HepG2 (cell line): ENCODE results near the gene CDC27. TPM values are rescaled to one million over a fixed set of nuclear protein-coding genes. Genes with fewer than 3 reads are reported as not detected.

Source experiments
- BRCA1 ChIP-seq: sonication (generic); formaldehyde crosslinking; IDR thresholded peaks from 2 replicates; pipeline ENCODE4 v1.4.0; 2020; ENCODE audit warnings: missing genetic modification reagents
- KAT2B ChIP-seq: fragments of 150-350 bp; IDR thresholded peaks from 2 replicates; pipeline ENCODE4 v1.6.1; 2014; ENCODE audit warnings: low read depth, low read length, borderline replicate concordance
- MAFG ChIP-seq: sonication (generic); formaldehyde crosslinking; IDR thresholded peaks from 2 replicates; pipeline ENCODE4 v1.5.1; 2020; ENCODE audit warnings: mild to moderate bottlenecking, missing genetic modification reagents
- NFYB ChIP-seq: sonication (generic); formaldehyde crosslinking; IDR thresholded peaks from 2 replicates; pipeline ENCODE4 v1.4.0; 2020; ENCODE audit warnings: missing genetic modification reagents
- SP1 ChIP-seq, 2 experiments: fragments of 450-650 bp in 1 of 2; sonication (generic) in 1 of 2; formaldehyde crosslinking in 1 of 2; IDR thresholded peaks; 2 replicates each; pipeline versions ENCODE4 v1.4.0 to v1.6.1; 2016 to 2020; ENCODE audit warnings: missing genetic modification reagents in 1 of 2
- SRSF4 ChIP-seq: fragments of 200-400 bp; formaldehyde crosslinking; IDR thresholded peaks from one replicate; pipeline ENCODE4 v1.6.1; 2018; ENCODE audit warnings: mild to moderate bottlenecking, low read depth, low read length, moderate library complexity; ENCODE audit not compliant: poor library complexity, severe bottlenecking
- ZBTB20 ChIP-seq: sonication (generic); formaldehyde crosslinking; IDR thresholded peaks from 2 replicates; pipeline ENCODE4 v1.8.1; 2023; ENCODE audit warnings: missing genetic modification reagents, low read depth, mild to moderate bottlenecking, borderline replicate concordance
- ZBTB42 ChIP-seq: sonication (generic); formaldehyde crosslinking; IDR thresholded peaks from 2 replicates; pipeline ENCODE4 v1.5.0; 2020; ENCODE audit warnings: mild to moderate bottlenecking, missing genetic modification reagents
- ZC3H13 ChIP-seq: sonication (generic); formaldehyde crosslinking; IDR thresholded peaks from 2 replicates; pipeline ENCODE4 v1.8.1; 2023; ENCODE audit warnings: mild to moderate bottlenecking, missing genetic modification reagents, moderate library complexity
- ZSCAN30 ChIP-seq: sonication (generic); formaldehyde crosslinking; IDR thresholded peaks from 2 replicates; pipeline ENCODE4 v1.5.0; 2020; ENCODE audit warnings: mild to moderate bottlenecking, missing genetic modification reagents
- polyA plus RNA-seq, 8 experiments: library from polyadenylated mRNA; depleted of rRNA in 3 of 8; stranded (reverse) in 7 of 8; unstranded in 1 of 8; fragments of >200 nt; fragmentation: Illumina TruSeq in 4 of 8; extraction: Trizol in 4 of 8; gene quantifications; 2 replicates each; pipeline versions ENCODE4 v1.2.1 to v1.2.3, GENCODE V29; 2011 to 2016; ENCODE audit warnings: low read depth in 4 of 8, missing spikeins in 1 of 8, mixed read lengths in 1 of 8; ENCODE audit not compliant: insufficient read depth in 1 of 8
- total RNA-seq, 5 experiments: library from RNA; depleted of rRNA; stranded (reverse); fragments of >200 nt; fragmentation: Illumina TruSeq; extraction: Trizol; gene quantifications; 2 replicates each; pipeline ENCODE4 v1.2.3, GENCODE V29; 2016; ENCODE audit warnings: low read depth in 1 of 5
- TF ChIP-seq, protein P1 (sequence below): sonication (generic); formaldehyde crosslinking; IDR thresholded peaks from 2 replicates; pipeline ENCODE4 v1.5.0; 2020; ENCODE audit warnings: mild to moderate bottlenecking, missing genetic modification reagents, borderline replicate concordance
- TF ChIP-seq, protein P2 (sequence below): sonication (generic); formaldehyde crosslinking; conservative IDR thresholded peaks from 2 replicates; pipeline ENCODE4 v1.8.1; 2023; ENCODE audit warnings: missing genetic modification reagents
- TF ChIP-seq, protein P3 (sequence below): sonication (generic); formaldehyde crosslinking; IDR thresholded peaks from 2 replicates; pipeline ENCODE4 v1.4.0; 2020; ENCODE audit warnings: missing genetic modification reagents
- TF ChIP-seq, protein P4 (sequence below): sonication (generic); formaldehyde crosslinking; IDR thresholded peaks from 2 replicates; pipeline ENCODE4 v1.4.0; 2020; ENCODE audit warnings: missing genetic modification reagents
- TF ChIP-seq, protein P5 (sequence below): sonication (generic); formaldehyde crosslinking; IDR thresholded peaks from 2 replicates; pipeline ENCODE4 v1.4.0; 2020; ENCODE audit warnings: mild to moderate bottlenecking, missing genetic modification reagents

The CDC27 gene
- total and polyA plus RNA-seq, 2 of the 13 experiments (the other 11 are each of a cell fraction or from before 2014, with no cell fraction given): 80.7 to 102 TPM

DNA sequence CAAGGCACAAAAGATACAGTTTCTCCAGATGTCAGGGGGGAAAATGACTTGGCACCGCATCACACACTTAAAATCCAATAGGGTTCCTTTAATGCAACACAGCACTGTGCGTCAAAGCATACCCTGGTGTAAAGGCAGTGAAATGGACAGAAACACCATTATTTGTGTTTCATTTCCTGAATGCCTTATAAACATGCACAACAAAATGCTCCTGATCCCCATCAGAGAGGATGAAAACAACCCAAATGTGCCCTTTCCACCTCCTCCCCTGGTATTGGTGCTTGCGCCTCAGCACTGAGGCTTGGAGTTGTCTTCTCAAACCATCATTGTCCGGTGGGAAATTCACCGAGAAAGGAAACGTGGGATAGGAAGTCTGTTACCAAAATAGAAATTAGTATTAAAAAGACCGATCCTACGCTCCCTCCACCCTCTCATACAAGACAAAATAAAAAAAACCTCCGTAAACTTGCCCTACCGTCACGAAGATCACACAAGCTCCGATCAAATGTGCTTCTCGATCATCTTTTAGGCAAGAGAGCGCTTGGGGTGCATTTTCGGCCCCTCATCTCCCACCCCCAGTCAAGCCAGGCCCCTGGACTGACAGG lies 722 bp downstream of the CDC27 start (continued):
- TF ChIP-seq, protein P1, sequence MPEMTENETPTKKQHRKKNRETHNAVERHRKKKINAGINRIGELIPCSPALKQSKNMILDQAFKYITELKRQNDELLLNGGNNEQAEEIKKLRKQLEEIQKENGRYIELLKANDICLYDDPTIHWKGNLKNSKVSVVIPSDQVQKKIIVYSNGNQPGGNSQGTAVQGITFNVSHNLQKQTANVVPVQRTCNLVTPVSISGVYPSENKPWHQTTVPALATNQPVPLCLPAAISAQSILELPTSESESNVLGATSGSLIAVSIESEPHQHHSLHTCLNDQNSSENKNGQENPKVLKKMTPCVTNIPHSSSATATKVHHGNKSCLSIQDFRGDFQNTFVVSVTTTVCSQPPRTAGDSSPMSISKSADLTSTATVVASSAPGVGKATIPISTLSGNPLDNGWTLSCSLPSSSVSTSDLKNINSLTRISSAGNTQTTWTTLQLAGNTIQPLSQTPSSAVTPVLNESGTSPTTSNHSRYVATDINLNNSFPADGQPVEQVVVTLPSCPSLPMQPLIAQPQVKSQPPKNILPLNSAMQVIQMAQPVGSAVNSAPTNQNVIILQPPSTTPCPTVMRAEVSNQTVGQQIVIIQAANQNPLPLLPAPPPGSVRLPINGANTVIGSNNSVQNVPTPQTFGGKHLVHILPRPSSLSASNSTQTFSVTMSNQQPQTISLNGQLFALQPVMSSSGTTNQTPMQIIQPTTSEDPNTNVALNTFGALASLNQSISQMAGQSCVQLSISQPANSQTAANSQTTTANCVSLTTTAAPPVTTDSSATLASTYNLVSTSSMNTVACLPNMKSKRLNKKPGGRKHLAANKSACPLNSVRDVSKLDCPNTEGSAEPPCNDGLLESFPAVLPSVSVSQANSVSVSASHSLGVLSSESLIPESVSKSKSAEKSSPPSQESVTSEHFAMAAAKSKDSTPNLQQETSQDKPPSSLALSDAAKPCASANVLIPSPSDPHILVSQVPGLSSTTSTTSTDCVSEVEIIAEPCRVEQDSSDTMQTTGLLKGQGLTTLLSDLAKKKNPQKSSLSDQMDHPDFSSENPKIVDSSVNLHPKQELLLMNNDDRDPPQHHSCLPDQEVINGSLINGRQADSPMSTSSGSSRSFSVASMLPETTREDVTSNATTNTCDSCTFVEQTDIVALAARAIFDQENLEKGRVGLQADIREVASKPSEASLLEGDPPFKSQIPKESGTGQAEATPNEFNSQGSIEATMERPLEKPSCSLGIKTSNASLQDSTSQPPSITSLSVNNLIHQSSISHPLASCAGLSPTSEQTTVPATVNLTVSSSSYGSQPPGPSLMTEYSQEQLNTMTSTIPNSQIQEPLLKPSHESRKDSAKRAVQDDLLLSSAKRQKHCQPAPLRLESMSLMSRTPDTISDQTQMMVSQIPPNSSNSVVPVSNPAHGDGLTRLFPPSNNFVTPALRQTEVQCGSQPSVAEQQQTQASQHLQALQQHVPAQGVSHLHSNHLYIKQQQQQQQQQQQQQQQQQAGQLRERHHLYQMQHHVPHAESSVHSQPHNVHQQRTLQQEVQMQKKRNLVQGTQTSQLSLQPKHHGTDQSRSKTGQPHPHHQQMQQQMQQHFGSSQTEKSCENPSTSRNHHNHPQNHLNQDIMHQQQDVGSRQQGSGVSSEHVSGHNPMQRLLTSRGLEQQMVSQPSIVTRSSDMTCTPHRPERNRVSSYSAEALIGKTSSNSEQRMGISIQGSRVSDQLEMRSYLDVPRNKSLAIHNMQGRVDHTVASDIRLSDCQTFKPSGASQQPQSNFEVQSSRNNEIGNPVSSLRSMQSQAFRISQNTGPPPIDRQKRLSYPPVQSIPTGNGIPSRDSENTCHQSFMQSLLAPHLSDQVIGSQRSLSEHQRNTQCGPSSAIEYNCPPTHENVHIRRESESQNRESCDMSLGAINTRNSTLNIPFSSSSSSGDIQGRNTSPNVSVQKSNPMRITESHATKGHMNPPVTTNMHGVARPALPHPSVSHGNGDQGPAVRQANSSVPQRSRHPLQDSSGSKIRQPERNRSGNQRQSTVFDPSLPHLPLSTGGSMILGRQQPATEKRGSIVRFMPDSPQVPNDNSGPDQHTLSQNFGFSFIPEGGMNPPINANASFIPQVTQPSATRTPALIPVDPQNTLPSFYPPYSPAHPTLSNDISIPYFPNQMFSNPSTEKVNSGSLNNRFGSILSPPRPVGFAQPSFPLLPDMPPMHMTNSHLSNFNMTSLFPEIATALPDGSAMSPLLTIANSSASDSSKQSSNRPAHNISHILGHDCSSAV (CRISPR knock-in tag): 0 out of 2 replicates have a peak, but pooled peaks have one; percentile 17
- TF ChIP-seq ZSCAN30 (0 out of 2 replicates have a peak, but pooled peaks have one; percentile 4), ZBTB42 (CRISPR knock-in tag) (peak; percentile 25; the same call in 1 of the 2 replicates), SRSF4 (no peak), KAT2B (no peak), ZC3H13 (CRISPR knock-in tag) (peak; percentile 36; the same call in 1 of the 2 replicates), NFYB (CRISPR knock-in tag) (0 out of 2 replicates have a peak, but pooled peaks have one; percentile 23), SP1 (IDR thresholded peaks at IDR 0.05) (no peak), SP1 (CRISPR knock-in tag; IDR thresholded peaks at IDR 0.05) (no peak), MAFG (CRISPR knock-in tag) (no peak), ZBTB20 (CRISPR knock-in tag) (no peak), BRCA1 (peak; percentile 94; the same call in 1 of the 2 replicates)
- TF ChIP-seq, protein P2, sequence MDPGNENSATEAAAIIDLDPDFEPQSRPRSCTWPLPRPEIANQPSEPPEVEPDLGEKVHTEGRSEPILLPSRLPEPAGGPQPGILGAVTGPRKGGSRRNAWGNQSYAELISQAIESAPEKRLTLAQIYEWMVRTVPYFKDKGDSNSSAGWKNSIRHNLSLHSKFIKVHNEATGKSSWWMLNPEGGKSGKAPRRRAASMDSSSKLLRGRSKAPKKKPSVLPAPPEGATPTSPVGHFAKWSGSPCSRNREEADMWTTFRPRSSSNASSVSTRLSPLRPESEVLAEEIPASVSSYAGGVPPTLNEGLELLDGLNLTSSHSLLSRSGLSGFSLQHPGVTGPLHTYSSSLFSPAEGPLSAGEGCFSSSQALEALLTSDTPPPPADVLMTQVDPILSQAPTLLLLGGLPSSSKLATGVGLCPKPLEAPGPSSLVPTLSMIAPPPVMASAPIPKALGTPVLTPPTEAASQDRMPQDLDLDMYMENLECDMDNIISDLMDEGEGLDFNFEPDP: peak; percentile 97; the same call in 1 of the 2 replicates
- TF ChIP-seq, protein P3, sequence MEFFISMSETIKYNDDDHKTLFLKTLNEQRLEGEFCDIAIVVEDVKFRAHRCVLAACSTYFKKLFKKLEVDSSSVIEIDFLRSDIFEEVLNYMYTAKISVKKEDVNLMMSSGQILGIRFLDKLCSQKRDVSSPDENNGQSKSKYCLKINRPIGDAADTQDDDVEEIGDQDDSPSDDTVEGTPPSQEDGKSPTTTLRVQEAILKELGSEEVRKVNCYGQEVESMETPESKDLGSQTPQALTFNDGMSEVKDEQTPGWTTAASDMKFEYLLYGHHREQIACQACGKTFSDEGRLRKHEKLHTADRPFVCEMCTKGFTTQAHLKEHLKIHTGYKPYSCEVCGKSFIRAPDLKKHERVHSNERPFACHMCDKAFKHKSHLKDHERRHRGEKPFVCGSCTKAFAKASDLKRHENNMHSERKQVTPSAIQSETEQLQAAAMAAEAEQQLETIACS (CRISPR knock-in tag): peak; percentile 41; the same call in 1 of the 2 replicates
- TF ChIP-seq, protein P4, sequence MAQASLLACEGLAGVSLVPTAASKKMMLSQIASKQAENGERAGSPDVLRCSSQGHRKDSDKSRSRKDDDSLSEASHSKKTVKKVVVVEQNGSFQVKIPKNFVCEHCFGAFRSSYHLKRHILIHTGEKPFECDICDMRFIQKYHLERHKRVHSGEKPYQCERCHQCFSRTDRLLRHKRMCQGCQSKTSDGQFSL (CRISPR knock-in tag): peak; percentile 52; the same call in 1 of the 2 replicates
- TF ChIP-seq, protein P5, sequence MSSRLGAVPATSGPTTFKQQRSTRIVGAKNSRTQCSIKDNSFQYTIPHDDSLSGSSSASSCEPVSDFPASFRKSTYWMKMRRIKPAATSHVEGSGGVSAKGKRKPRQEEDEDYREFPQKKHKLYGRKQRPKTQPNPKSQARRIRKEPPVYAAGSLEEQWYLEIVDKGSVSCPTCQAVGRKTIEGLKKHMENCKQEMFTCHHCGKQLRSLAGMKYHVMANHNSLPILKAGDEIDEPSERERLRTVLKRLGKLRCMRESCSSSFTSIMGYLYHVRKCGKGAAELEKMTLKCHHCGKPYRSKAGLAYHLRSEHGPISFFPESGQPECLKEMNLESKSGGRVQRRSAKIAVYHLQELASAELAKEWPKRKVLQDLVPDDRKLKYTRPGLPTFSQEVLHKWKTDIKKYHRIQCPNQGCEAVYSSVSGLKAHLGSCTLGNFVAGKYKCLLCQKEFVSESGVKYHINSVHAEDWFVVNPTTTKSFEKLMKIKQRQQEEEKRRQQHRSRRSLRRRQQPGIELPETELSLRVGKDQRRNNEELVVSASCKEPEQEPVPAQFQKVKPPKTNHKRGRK (CRISPR knock-in tag): no peak; the same call in 1 of the 2 replicates
